H1 (cell line): ENCODE data around the gene CCNT1. TPM values are rescaled to one million over a fixed set of nuclear protein-coding genes. Genes with fewer than 3 reads are reported as not detected.

Experiments used
- CTCF ChIA-PET: fragments of 300-600 bp; sonication (Branson Sonifier 250); formaldehyde crosslinking; loops from one replicate; lab custom pipeline; 2021; ENCODE audit not compliant: partially characterized antibody; lab: Charles Lee
- POLR2A ChIA-PET: fragments of 300-600 bp; sonication (Branson Sonifier 250); formaldehyde crosslinking; loops from one replicate; lab custom pipeline; 2021; ENCODE audit warnings: inconsistent platforms; ENCODE audit not compliant: partially characterized antibody; lab: Charles Lee
- DNase-seq, 2 experiments: peaks; one replicate each; pipeline versions ENCODE4 v3.0.0 to v3.0.0-alpha.2; 2010 to 2022; ENCODE audit warnings: low spot score in 2 of 2, low read depth in 1 of 2, mixed read lengths in 1 of 2
- FAIRE-seq: peaks from 2 replicates; lab custom pipeline; 2011; peaks lifted over from hg19 to GRCh38; lab: Jason Lieb, UNC
- H2AFZ ChIP-seq: 2 replicates; pipeline ENCODE4 v1.8.1; 2012; ENCODE audit warnings: low read length, inconsistent platforms
- H2AK5ac ChIP-seq: 2 replicates; pipeline ENCODE4 v1.6.1; 2013; ENCODE audit warnings: low read depth, low read length
- H2BK120ac ChIP-seq: replicated peaks from 2 replicates; pipeline ENCODE3; 2013; ENCODE audit warnings: low read depth, low read length, inconsistent platforms
- H2BK12ac ChIP-seq: 2 replicates; pipeline ENCODE4 v1.6.1; 2013; ENCODE audit warnings: low read depth, low read length
- H2BK15ac ChIP-seq: 2 replicates; pipeline ENCODE4 v1.6.1; 2013; ENCODE audit warnings: low read length
- H2BK20ac ChIP-seq: 2 replicates; pipeline ENCODE4 v1.6.1; 2013; ENCODE audit warnings: low read length
- H2BK5ac ChIP-seq: 2 replicates; pipeline ENCODE4 v1.6.1; 2013; ENCODE audit warnings: low read depth, low read length
- H3K14ac ChIP-seq: 2 replicates; pipeline ENCODE4 v1.6.1; 2013; ENCODE audit warnings: inconsistent platforms; ENCODE audit not compliant: insufficient read length
- H3K18ac ChIP-seq: 2 replicates; pipeline ENCODE4 v1.6.1; 2013; ENCODE audit warnings: low read length; ENCODE audit errors: extremely low read depth
- H3K23ac ChIP-seq: 2 replicates; pipeline ENCODE4 v1.6.1; 2013; ENCODE audit warnings: inconsistent platforms; ENCODE audit not compliant: insufficient read length
- H3K23me2 ChIP-seq: 2 replicates; pipeline ENCODE4 v1.6.1; 2013; ENCODE audit warnings: low read depth, low read length
- H3K27ac ChIP-seq: 2 replicates; pipeline ENCODE4 v1.6.1; 2011; ENCODE audit warnings: low read depth, low read length, inconsistent platforms
- H3K27me3 ChIP-seq, 4 experiments: replicated peaks in 1 of 4; 1 replicate in 1 of 4; 2 replicates in 3 of 4; pipeline versions ENCODE4 v1.6.1 to v1.8.1; 2011 to 2013; ENCODE audit warnings: low read length in 3 of 4, mild to moderate bottlenecking in 3 of 4, inconsistent platforms in 2 of 4, mixed read lengths in 2 of 4, moderate library complexity in 1 of 4; ENCODE audit not compliant: control insufficient read depth in 3 of 4, insufficient read depth in 3 of 4; ENCODE audit errors: extremely low read depth in 1 of 4
- H3K36me3 ChIP-seq, 4 experiments: 2 replicates each; pipeline versions ENCODE4 v1.6.1 to v1.8.1; 2011 to 2013; ENCODE audit warnings: mild to moderate bottlenecking in 4 of 4, low read length in 3 of 4, moderate library complexity in 2 of 4, control low read depth in 1 of 4, inconsistent platforms in 1 of 4; ENCODE audit not compliant: insufficient read depth in 4 of 4, control insufficient read depth in 2 of 4
- H3K4ac ChIP-seq: replicated peaks from 2 replicates; pipeline ENCODE3; 2013; ENCODE audit warnings: low read length, low read depth, mixed read lengths, inconsistent platforms; ENCODE audit not compliant: insufficient read length
- H3K4me1 ChIP-seq, 4 experiments: replicated peaks in 1 of 4; 1 replicate in 1 of 4; 2 replicates in 3 of 4; pipeline versions ENCODE4 v1.6.1 to v1.8.1; 2011 to 2013; ENCODE audit warnings: low read length in 3 of 4, inconsistent platforms in 2 of 4, mixed read lengths in 1 of 4; ENCODE audit not compliant: insufficient read depth in 4 of 4, control insufficient read depth in 3 of 4
- H3K4me2 ChIP-seq, 2 experiments: 2 replicates each; pipeline versions ENCODE4 v1.6.1 to v1.8.1; 2011 to 2013; ENCODE audit warnings: low read depth in 2 of 2, low read length in 2 of 2, control low read depth in 1 of 2, inconsistent platforms in 1 of 2, mild to moderate bottlenecking in 1 of 2; ENCODE audit not compliant: insufficient read depth in 1 of 2
- H3K4me3 ChIP-seq, 4 experiments: fragments of 200-600, 300-600 bp in 1 of 4; sonication (generic), shearing (Covaris generic), sonication (Bioruptor Twin) in 1 of 4; 2 replicates each; pipeline versions ENCODE4 v1.5.1 to v1.8.1; 2011 to 2016; ENCODE audit warnings: low read length in 4 of 4, low read depth in 3 of 4, control low read depth in 2 of 4, inconsistent platforms in 2 of 4, mild to moderate bottlenecking in 2 of 4, mixed read lengths in 1 of 4, moderate library complexity in 1 of 4; ENCODE audit not compliant: insufficient read depth in 2 of 4; ENCODE audit errors: extremely low read depth in 1 of 4
- H3K56ac ChIP-seq: replicated peaks from 2 replicates; pipeline ENCODE3; 2013; ENCODE audit warnings: low read depth, mild to moderate bottlenecking, mixed read lengths, low read length, inconsistent platforms; ENCODE audit not compliant: insufficient read length
- H3K79me1 ChIP-seq: 2 replicates; pipeline ENCODE4 v1.6.1; 2013; ENCODE audit warnings: low read depth, low read length, control low read depth
- H3K79me2 ChIP-seq, 2 experiments: 2 replicates each; pipeline versions ENCODE4 v1.6.1 to v1.8.1; 2012 to 2013; ENCODE audit warnings: low read length in 2 of 2, mild to moderate bottlenecking in 2 of 2, inconsistent platforms in 1 of 2; ENCODE audit not compliant: insufficient read depth in 2 of 2, control insufficient read depth in 1 of 2
- H3K9ac ChIP-seq, 4 experiments: replicated peaks in 1 of 4; 1 replicate in 1 of 4; 2 replicates in 3 of 4; pipeline versions ENCODE4 v1.6.1 to v1.8.1; 2011 to 2013; ENCODE audit warnings: low read depth in 3 of 4, low read length in 3 of 4, control low read depth in 2 of 4, mild to moderate bottlenecking in 2 of 4, moderate library complexity in 2 of 4, inconsistent platforms in 1 of 4; ENCODE audit errors: extremely low read depth in 1 of 4
- H3K9me3 ChIP-seq, 2 experiments: 2 replicates each; pipeline versions ENCODE4 v1.6.1 to v1.8.1; 2012 to 2013; ENCODE audit warnings: mild to moderate bottlenecking in 2 of 2, moderate library complexity in 2 of 2, control low read depth in 1 of 2, inconsistent platforms in 1 of 2, low read depth in 1 of 2, low read length in 1 of 2, mixed read lengths in 1 of 2; ENCODE audit not compliant: insufficient read depth in 2 of 2
- H4K20me1 ChIP-seq, 2 experiments: replicated peaks in 1 of 2; 2 replicates each; pipeline versions ENCODE3 to v1.8.1; 2011 to 2013; ENCODE audit warnings: inconsistent platforms in 2 of 2, low read length in 2 of 2, mild to moderate bottlenecking in 1 of 2; ENCODE audit not compliant: insufficient read depth in 2 of 2, control insufficient read depth in 1 of 2
- H4K5ac ChIP-seq: 2 replicates; pipeline ENCODE4 v1.6.1; 2013; ENCODE audit warnings: low read length, low read depth, mixed read lengths, inconsistent platforms; ENCODE audit not compliant: insufficient read length
- H4K8ac ChIP-seq: 2 replicates; pipeline ENCODE4 v1.8.0; 2013; ENCODE audit warnings: mild to moderate bottlenecking, moderate library complexity, low read length, inconsistent platforms; ENCODE audit not compliant: insufficient read depth; ENCODE audit errors: extremely low read depth
- H4K91ac ChIP-seq: replicated peaks from 2 replicates; pipeline ENCODE3; 2013; ENCODE audit warnings: low read length, mixed read lengths, inconsistent platforms; ENCODE audit not compliant: insufficient read length
- CTBP2 ChIP-seq: IDR thresholded peaks from 2 replicates; pipeline ENCODE4 v1.7.0; 2011; ENCODE audit warnings: borderline replicate concordance, mild to moderate bottlenecking, moderate library complexity, mixed read lengths, low read length; ENCODE audit not compliant: insufficient read depth, insufficient read length
- EGR1 ChIP-seq: IDR thresholded peaks from 2 replicates; pipeline ENCODE4 v1.6.1; 2011; ENCODE audit warnings: low read depth, low read length, borderline replicate concordance
- GABPA ChIP-seq: IDR thresholded peaks from 2 replicates; pipeline ENCODE4 v1.6.1; 2011; ENCODE audit warnings: mild to moderate bottlenecking, low read length, moderate library complexity, borderline replicate concordance; ENCODE audit not compliant: insufficient read depth
- KDM4A ChIP-seq: IDR thresholded peaks from one replicate; pipeline ENCODE4 v1.7.1; 2012; ENCODE audit warnings: low read depth, mild to moderate bottlenecking, moderate library complexity, low read length, inconsistent platforms; ENCODE audit not compliant: severe bottlenecking
- NANOG ChIP-seq: IDR thresholded peaks from 2 replicates; pipeline ENCODE4 v1.6.1; 2011; ENCODE audit warnings: low read length, low read depth, mild to moderate bottlenecking, inconsistent platforms; ENCODE audit not compliant: insufficient read depth, poor library complexity, severe bottlenecking
- POU5F1 ChIP-seq: IDR thresholded peaks from 2 replicates; pipeline ENCODE4 v1.6.1; 2011; ENCODE audit warnings: low read depth, mild to moderate bottlenecking, low read length, moderate library complexity
- RBBP5 ChIP-seq: IDR thresholded peaks from 2 replicates; pipeline ENCODE4 v1.7.1; 2012; ENCODE audit warnings: low read depth, mild to moderate bottlenecking, inconsistent platforms, low read length, moderate library complexity, borderline replicate concordance
- RFX5 ChIP-seq: IDR thresholded peaks from 2 replicates; pipeline ENCODE4 v1.6.1; 2011; ENCODE audit warnings: low read depth, low read length, improper control_type of control experiment, borderline replicate concordance
- SIRT6 ChIP-seq: IDR thresholded peaks from one replicate; pipeline ENCODE4 v1.7.1; 2012; ENCODE audit warnings: low read length, inconsistent platforms
- TAF7 ChIP-seq: optimal IDR thresholded peaks from 2 replicates; pipeline ENCODE3; 2011; ENCODE audit warnings: low read depth, mild to moderate bottlenecking, inconsistent platforms, low read length, moderate library complexity, borderline replicate concordance
- WGBS, 2 experiments: shearing (Covaris generic) in 1 of 2; methylation state at CpG; one replicate each; pipeline versions ENCODE4 v1.1.6 to v1.1.7; 2013 to 2015; ENCODE audit warnings: low lambda C conversion rate in 2 of 2, mixed read lengths in 2 of 2, inconsistent platforms in 1 of 2, low coverage in 1 of 2, missing lambda C conversion rate in 1 of 2; ENCODE audit not compliant: insufficient replicate concordance in 2 of 2, insufficient coverage in 1 of 2, insufficient read length in 1 of 2; ENCODE audit errors: extremely low coverage in 1 of 2, missing lambda C conversion rate in 1 of 2; 5-methylcytosine and 5-hydroxymethylcytosine counted together
- polyA plus RNA-seq, 7 experiments: library from polyadenylated mRNA; depleted of rRNA in 3 of 7; stranded (reverse) in 5 of 7; unstranded in 2 of 7; fragments of >200 nt in 5 of 7; fragments of 200-250 nt in 2 of 7; gene quantifications; 1 replicate in 5 of 7; 2 replicates in 1 of 7; 4 replicates in 1 of 7; pipeline versions ENCODE4 v1.2.1 to v1.2.3, GENCODE V29; 2011 to 2013; ENCODE audit warnings: missing spikeins in 2 of 7, mixed read lengths in 2 of 7
- total RNA-seq: library from RNA; stranded (reverse); fragmentation: NEBNext Ultra II Directional; extraction: Animal tissue kit (Norgen Biotek cat#: 25700); gene quantifications from 2 replicates; pipeline ENCODE4 v1.2.1, GENCODE V29; 2021
- TF ChIP-seq, protein P1 (sequence below), 3 experiments: IDR thresholded peaks; 1 replicate in 2 of 3; 2 replicates in 1 of 3; pipeline versions ENCODE4 v1.5.1 to v1.6.1; 2011; ENCODE audit warnings: low read length in 3 of 3, mild to moderate bottlenecking in 3 of 3, inconsistent platforms in 2 of 3, low read depth in 1 of 3, moderate library complexity in 1 of 3; ENCODE audit not compliant: insufficient read depth in 1 of 3; ENCODE audit errors: control extremely low read depth in 1 of 3

The CCNT1 gene
- total and polyA plus RNA-seq, 2 of the 8 experiments (the other 6 are each of a cell fraction or from before 2014, with no cell fraction given) = 13.2 to 45.9 TPM

DNA sequence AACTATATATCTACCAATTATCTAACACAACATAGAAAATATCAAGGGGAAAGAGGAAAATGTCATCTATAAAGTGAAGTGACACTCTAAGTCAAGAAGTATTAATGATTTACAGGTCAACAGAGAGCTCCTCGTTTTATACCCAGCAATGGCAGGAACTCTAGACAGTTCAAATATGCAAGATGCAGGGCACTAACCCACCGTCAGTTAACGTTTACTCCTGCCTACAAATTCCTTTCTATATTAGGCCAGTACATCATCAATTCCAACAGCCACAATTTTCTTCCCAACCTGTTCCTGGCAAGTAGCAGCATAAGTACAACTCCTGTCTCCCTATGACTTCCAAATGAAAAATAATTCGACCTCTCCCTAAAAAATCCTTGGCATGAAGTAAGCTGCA, 25.5 kb downstream of the CCNT1 start:
- no peak overlapping the region for H2BK20ac ChIP-seq
- H3K14ac ChIP-seq = no peak overlapping the region
- DNase-seq = no peak
- H3K18ac ChIP-seq = no peak overlapping the region
- no peak overlapping the region for H3K4ac ChIP-seq
- peaks cover 7% of the 10 kb centered on the region for H3K79me1 ChIP-seq
- H3K9ac ChIP-seq = no peak overlapping the region
- no peak overlapping the region for H2AK5ac ChIP-seq
- peaks cover 0 to 22% of the 10 kb centered on the region in 2 experiments; a peak in 2 of 4 replicates for H3K79me2 ChIP-seq
- no peak overlapping the region for H3K4me3 ChIP-seq
- H4K8ac ChIP-seq = no peak overlapping the region
- no peak overlapping the region for H4K5ac ChIP-seq
- no peak overlapping the region for H3K56ac ChIP-seq
- H4K91ac ChIP-seq = no peak overlapping the region
- 86% methylated on average over 4 of the region's 4 CpGs; no CpG with 5 or more reads in 1 of the 2 experiments for WGBS, 2 experiments
- H2BK120ac ChIP-seq = no peak overlapping the region
- no peak overlapping the region for H2BK12ac ChIP-seq
- H3K27me3 ChIP-seq = no peaks in the 10 kb centered on the region
- no peak overlapping the region for H2AFZ ChIP-seq
- no peaks in the 10 kb centered on the region for H3K4me1 ChIP-seq
- no peak overlapping the region for H3K27ac ChIP-seq
- no peaks in the 10 kb centered on the region for H3K9me3 ChIP-seq
- H3K4me2 ChIP-seq = no peak overlapping the region
- no peaks in the 10 kb centered on the region for H3K23me2 ChIP-seq
- ChIA-PET CTCF (interaction anchor here (0.6 kb wide), 1 partner anchor 18 kb away, joined by 3 read pairs; no protein-coding TSS in a partner anchor), POLR2A (interaction anchor here (0.9 to 2.9 kb wide), 5 partner anchors 9 to 39 kb away, joined by 3 to 15 read pairs (median 10); partner anchors contain the start of gene KANSL2)
- H4K20me1 ChIP-seq = peaks cover 3 to 11% of the 10 kb centered on the region in 2 experiments
- H2BK5ac ChIP-seq = no peak overlapping the region
- H2BK15ac ChIP-seq = no peak overlapping the region
- no peak for FAIRE-seq
- H3K23ac ChIP-seq = no peak overlapping the region
- peaks cover 27 to 72% (median 45%) of the 10 kb centered on the region in 4 experiments for H3K36me3 ChIP-seq
- TF ChIP-seq SIRT6 (no peak), CTBP2 (no peak), POU5F1 (no peak), KDM4A (no peak), NANOG (no peak), GABPA (no peak), TAF7 (no peak), RFX5 (no peak), RBBP5 (no peak), EGR1 (no peak)
- TF ChIP-seq, protein P1, sequence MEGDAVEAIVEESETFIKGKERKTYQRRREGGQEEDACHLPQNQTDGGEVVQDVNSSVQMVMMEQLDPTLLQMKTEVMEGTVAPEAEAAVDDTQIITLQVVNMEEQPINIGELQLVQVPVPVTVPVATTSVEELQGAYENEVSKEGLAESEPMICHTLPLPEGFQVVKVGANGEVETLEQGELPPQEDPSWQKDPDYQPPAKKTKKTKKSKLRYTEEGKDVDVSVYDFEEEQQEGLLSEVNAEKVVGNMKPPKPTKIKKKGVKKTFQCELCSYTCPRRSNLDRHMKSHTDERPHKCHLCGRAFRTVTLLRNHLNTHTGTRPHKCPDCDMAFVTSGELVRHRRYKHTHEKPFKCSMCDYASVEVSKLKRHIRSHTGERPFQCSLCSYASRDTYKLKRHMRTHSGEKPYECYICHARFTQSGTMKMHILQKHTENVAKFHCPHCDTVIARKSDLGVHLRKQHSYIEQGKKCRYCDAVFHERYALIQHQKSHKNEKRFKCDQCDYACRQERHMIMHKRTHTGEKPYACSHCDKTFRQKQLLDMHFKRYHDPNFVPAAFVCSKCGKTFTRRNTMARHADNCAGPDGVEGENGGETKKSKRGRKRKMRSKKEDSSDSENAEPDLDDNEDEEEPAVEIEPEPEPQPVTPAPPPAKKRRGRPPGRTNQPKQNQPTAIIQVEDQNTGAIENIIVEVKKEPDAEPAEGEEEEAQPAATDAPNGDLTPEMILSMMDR (IDR thresholded peaks at IDR 0.05; ENCODE audit: control extremely low read depth in 1 of 3, insufficient read depth in 1 of 3, low read depth in 1 of 3, low read length in 3 of 3) = no peak
